ENCODE results near the gene CCL23. TPM values are rescaled to one million over a fixed set of nuclear protein-coding genes. Genes with fewer than 3 reads are reported as not detected.

CCL23 gene
- total RNA-seq, 1 experiment from 2014 or later = not detected

DNA sequence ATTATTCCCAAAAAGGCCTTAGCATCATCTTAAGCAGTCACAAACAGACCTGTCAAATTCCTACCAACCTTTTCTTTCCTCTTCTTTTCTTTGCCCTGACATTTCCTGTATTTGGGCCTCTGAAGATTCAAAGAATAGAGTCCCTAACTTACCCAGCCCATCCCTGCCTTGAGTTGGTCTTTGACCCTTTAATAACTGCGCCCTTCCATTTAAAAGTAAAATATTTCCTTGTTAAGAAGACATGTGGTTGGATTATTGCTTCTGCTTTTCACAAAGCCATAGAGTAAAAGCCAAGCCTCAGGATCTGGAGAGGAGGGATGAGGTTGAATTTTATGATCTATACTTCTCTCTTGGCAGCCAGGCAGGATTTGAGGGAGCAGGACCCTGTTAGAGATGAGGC is 13.2 kb upstream of the CCL23 start:
- H3K27me3 Mint-ChIP-seq (ENCODE audit: insufficient read depth, unreplicated experiment) = peaks cover 16% of the 10 kb centered on the region
- POLR2A ChIA-PET = no interaction called here

DNA sequence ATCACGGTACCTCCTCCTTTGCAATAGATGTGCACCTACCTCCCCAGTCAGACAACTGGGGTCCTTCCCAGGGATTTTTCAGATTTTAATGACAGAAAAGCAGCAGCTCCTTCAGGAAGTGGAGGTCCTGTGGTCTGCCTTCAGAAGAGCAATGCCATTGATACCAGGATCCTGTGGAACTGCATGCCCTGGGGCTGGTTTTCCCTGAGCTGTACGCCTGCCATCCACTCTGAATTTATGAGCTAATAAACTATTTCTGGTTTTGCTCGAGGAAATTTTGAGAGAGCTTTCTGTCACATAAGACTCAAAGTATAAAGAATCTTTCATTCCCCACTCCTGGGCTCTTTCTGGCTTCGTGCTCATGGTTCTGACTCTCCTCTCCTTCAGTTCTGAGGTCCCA is 10.0 kb upstream of the CCL23 start:
- no peaks in the 10 kb centered on the region for H3K9me3 Mint-ChIP-seq (ENCODE audit: unreplicated experiment)
- no peaks in the 10 kb centered on the region for H3K36me3 ChIP-seq (ENCODE audit: control insufficient read depth, insufficient read depth, low read length)
- H3K4me1 Mint-ChIP-seq (ENCODE audit: low read depth, unreplicated experiment) = peaks cover 10% of the 10 kb centered on the region
- CTCF ChIA-PET = no interaction called here
- no peak for DNase-seq
- H3K4me3 ChIP-seq (ENCODE audit: low read depth, low read length) = no peak overlapping the region
- no peaks in the 10 kb centered on the region for H3K36me3 Mint-ChIP-seq (ENCODE audit: insufficient read depth, unreplicated experiment)
- no peaks in the 10 kb centered on the region for H3K9me3 ChIP-seq
- no peak overlapping the region for H3K4me3 Mint-ChIP-seq (ENCODE audit: unreplicated experiment)
- no TSS peak for BruUV-seq (replicated peaks)
- POLR2A ChIA-PET = no interaction called here
- no peak overlapping the region for H3K27ac Mint-ChIP-seq (ENCODE audit: unreplicated experiment)
- TF ChIP-seq, protein P1, sequence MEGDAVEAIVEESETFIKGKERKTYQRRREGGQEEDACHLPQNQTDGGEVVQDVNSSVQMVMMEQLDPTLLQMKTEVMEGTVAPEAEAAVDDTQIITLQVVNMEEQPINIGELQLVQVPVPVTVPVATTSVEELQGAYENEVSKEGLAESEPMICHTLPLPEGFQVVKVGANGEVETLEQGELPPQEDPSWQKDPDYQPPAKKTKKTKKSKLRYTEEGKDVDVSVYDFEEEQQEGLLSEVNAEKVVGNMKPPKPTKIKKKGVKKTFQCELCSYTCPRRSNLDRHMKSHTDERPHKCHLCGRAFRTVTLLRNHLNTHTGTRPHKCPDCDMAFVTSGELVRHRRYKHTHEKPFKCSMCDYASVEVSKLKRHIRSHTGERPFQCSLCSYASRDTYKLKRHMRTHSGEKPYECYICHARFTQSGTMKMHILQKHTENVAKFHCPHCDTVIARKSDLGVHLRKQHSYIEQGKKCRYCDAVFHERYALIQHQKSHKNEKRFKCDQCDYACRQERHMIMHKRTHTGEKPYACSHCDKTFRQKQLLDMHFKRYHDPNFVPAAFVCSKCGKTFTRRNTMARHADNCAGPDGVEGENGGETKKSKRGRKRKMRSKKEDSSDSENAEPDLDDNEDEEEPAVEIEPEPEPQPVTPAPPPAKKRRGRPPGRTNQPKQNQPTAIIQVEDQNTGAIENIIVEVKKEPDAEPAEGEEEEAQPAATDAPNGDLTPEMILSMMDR (IDR thresholded peaks at IDR 0.05; ENCODE audit: insufficient read depth in 1 of 2, low read depth in 1 of 2, low read length in 1 of 2, severe bottlenecking in 1 of 2, unreplicated experiment in 1 of 2) = no peak
- H3K27me3 ChIP-seq (replicated peaks; ENCODE audit: control insufficient read depth, insufficient read depth, low read length) = no peaks in the 10 kb centered on the region; the same call in none of the 2 replicates
- H3K4me1 ChIP-seq = no peaks in the 10 kb centered on the region
- intact Hi-C loops (cut with micrococcal nuclease; ENCODE audit: unreplicated experiment) = no loop called here
- peaks cover 13% of the 10 kb centered on the region for H3K27me3 Mint-ChIP-seq (ENCODE audit: insufficient read depth, unreplicated experiment)

More for the DNA sequence above, 13.2 kb upstream of the CCL23 start:
- Histone ChIP-seq H3K4me3 (ENCODE audit: low read depth, low read length) (no peak overlapping the region), H3K9me3 (no peaks in the 10 kb centered on the region), H3K27me3 (replicated peaks; ENCODE audit: control insufficient read depth, insufficient read depth, low read length) (no peaks in the 10 kb centered on the region; the same call in none of the 2 replicates), H3K4me1 (no peaks in the 10 kb centered on the region), H3K36me3 (ENCODE audit: control insufficient read depth, insufficient read depth, low read length) (no peaks in the 10 kb centered on the region)
- intact Hi-C loops (cut with micrococcal nuclease; ENCODE audit: unreplicated experiment) = no loop called here
- TF ChIP-seq, protein P1 (IDR thresholded peaks at IDR 0.05; ENCODE audit: insufficient read depth in 1 of 2, low read depth in 1 of 2, low read length in 1 of 2, severe bottlenecking in 1 of 2, unreplicated experiment in 1 of 2) = no peak
- Mint-ChIP-seq H3K4me1 (ENCODE audit: low read depth, unreplicated experiment) (peaks cover 10% of the 10 kb centered on the region), H3K36me3 (ENCODE audit: insufficient read depth, unreplicated experiment) (no peaks in the 10 kb centered on the region), H3K27ac (ENCODE audit: unreplicated experiment) (no peak overlapping the region), H3K4me3 (ENCODE audit: unreplicated experiment) (no peak overlapping the region), H3K9me3 (ENCODE audit: unreplicated experiment) (no peaks in the 10 kb centered on the region)
- no peak for DNase-seq
- CTCF ChIA-PET = no interaction called here
- no TSS peak for BruUV-seq (replicated peaks)

DNA sequence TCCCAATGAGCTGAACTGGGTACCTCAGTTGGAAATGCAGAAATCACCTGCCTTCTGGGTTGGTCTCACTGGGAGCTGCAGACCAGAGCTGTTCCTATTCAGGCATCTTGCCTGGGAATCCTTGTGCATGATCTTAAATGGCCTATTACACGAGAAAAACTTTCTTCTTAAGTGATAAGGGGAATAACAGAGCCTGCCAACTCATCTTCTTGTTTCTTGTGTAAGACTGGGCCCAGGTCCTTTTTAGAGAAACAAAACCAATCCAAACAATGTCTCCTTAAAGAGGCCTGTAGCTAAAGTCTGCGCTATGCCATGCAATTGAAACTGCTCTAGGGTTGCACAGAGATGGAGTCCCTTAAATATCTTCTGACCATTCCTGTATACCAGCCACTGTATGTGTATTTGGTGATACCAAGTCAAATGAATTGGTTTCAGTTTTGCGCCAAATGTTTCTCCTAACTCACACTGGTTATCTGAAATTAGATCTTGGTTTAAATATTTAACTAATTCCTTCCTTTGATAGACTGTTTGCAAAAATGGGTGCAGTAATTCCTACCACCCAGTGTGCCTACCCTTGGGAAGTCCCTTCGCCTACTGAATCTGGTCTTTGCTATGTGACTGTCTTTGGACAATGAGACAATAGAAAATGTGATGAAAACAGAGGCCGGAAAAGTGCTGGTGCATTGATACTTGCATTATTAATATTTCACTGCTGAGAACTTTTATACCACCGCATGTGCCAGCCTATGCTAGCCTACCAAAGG is 6.5 kb upstream of the CCL23 start:
- Mint-ChIP-seq H3K9me3 (ENCODE audit: unreplicated experiment) (no peaks in the 10 kb centered on the region), H3K27me3 (ENCODE audit: insufficient read depth, unreplicated experiment) (peaks cover 14% of the 10 kb centered on the region), H3K4me1 (ENCODE audit: low read depth, unreplicated experiment) (no peaks in the 10 kb centered on the region), H3K4me3 (ENCODE audit: unreplicated experiment) (no peak overlapping the region), H3K36me3 (ENCODE audit: insufficient read depth, unreplicated experiment) (no peaks in the 10 kb centered on the region), H3K27ac (ENCODE audit: unreplicated experiment) (no peak overlapping the region)
- H3K4me1 ChIP-seq = no peaks in the 10 kb centered on the region
- H3K9me3 ChIP-seq = no peaks in the 10 kb centered on the region
- ChIA-PET POLR2A (no interaction called here), CTCF (no interaction called here)
- no peaks in the 10 kb centered on the region for H3K36me3 ChIP-seq (ENCODE audit: control insufficient read depth, insufficient read depth, low read length)
- intact Hi-C loops (cut with micrococcal nuclease; ENCODE audit: unreplicated experiment) = no loop called here
- no peaks in the 10 kb centered on the region for H3K27me3 ChIP-seq (replicated peaks; ENCODE audit: control insufficient read depth, insufficient read depth, low read length)
- no peak for DNase-seq
- TF ChIP-seq, protein P1 (IDR thresholded peaks at IDR 0.05; ENCODE audit: insufficient read depth in 1 of 2, low read depth in 1 of 2, low read length in 1 of 2, severe bottlenecking in 1 of 2, unreplicated experiment in 1 of 2) = no peak
- H3K4me3 ChIP-seq (ENCODE audit: low read depth, low read length) = no peak overlapping the region
- no TSS peak for BruUV-seq (replicated peaks)
